ENCODE measurements around the gene ZNF136.

DNA sequence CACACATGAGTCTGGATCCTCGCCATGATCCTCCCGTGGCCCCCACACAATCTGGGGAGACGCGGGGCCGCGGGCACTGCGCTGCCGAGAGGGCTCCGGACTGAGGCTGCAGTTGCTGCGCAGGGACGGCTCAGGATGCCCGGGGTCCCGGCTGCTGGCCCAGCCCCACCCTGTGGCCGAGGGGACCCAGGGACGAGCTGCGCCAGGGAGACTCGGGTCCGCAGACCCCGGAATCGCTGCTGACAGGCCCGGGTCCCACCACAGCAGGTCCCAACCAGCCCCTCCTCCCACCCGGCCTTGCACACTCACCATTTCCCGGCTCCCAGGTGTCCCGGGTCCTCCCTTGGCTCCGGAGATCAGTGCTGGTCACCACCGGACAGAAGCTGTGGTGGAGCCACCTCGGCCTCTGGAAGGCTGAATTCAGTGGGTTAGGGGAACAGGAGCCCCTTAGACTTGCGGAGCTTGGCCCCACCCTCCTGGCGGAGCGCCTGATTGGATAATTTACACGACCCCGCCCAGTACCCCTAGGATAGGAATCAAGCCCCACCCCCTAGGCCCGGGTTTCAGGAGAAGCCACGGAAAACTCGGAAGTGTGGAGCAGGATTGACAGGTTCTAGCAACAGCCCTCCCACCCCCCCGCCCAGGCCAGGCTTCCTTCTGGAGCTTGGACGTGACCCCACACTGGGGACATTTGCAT is 74.4 kb downstream of the ZNF136 start:
- TF ChIP-seq POLR2AphosphoS5 (IDR thresholded peaks at IDR 0.05; ENCODE audit: low read depth, low read length) (no peak), SIN3A (IDR thresholded peaks at IDR 0.05; ENCODE audit: borderline replicate concordance, insufficient read depth, low read length) (no peak), REST (IDR thresholded peaks at IDR 0.05; ENCODE audit: insufficient read depth in 1 of 2, low read depth in 2 of 2, low read length in 2 of 2) (no peak)

All from PFSK-1 (cell line).